Measurements from ENCODE around the gene CABP1.
"Not testable (repeated sequence)": the region's sequence is repeated elsewhere in the genome, so short reads cannot be mapped to it uniquely, and the experiment has no call there.

DNA sequence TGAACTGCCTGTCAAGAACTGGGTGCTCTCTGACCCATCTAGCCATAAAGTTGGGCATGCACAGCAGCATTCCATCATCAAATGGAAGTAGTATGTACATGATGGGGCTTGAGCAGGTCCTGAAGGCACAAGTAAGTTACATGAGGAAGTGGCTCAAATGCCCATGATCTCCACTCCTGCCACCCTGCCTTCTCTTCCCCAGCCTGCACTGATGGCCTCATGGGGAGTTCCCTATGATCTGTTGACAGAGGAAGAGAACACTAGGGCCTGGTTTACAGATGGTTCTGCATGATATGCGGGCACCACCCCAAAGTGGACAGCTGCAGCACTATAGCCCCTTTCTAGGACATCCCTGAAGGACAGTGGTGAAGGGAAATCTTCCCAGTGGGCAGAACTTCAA lies 28.9 kb upstream of the CABP1 start:
- TF ChIP-seq, protein P1, sequence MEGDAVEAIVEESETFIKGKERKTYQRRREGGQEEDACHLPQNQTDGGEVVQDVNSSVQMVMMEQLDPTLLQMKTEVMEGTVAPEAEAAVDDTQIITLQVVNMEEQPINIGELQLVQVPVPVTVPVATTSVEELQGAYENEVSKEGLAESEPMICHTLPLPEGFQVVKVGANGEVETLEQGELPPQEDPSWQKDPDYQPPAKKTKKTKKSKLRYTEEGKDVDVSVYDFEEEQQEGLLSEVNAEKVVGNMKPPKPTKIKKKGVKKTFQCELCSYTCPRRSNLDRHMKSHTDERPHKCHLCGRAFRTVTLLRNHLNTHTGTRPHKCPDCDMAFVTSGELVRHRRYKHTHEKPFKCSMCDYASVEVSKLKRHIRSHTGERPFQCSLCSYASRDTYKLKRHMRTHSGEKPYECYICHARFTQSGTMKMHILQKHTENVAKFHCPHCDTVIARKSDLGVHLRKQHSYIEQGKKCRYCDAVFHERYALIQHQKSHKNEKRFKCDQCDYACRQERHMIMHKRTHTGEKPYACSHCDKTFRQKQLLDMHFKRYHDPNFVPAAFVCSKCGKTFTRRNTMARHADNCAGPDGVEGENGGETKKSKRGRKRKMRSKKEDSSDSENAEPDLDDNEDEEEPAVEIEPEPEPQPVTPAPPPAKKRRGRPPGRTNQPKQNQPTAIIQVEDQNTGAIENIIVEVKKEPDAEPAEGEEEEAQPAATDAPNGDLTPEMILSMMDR (IDR thresholded peaks at IDR 0.05 in 4 of 5, conservative IDR thresholded peaks at IDR 0.05 in 1 of 5), result not testable (repeated sequence)
- TF ChIP-seq POLR2A (IDR thresholded peaks at IDR 0.05), result not testable (repeated sequence)

Measured in gastrocnemius medialis (tissue), 4 donors.